Colonic mucosa (tissue), 4 donors: Measurements from ENCODE around the gene AQP3. TPM values are rescaled to one million over a fixed set of nuclear protein-coding genes. Genes with fewer than 3 reads are reported as not detected.

Experiments used
- DNase-seq: peaks from one replicate; pipeline ENCODE4 v3.0.0-alpha.2; 2020
- H3K27ac ChIP-seq: fragments of 200-600 bp; one replicate; pipeline ENCODE4 v1.8.0; 2021
- H3K27me3 ChIP-seq: fragments of 200-600 bp; one replicate; pipeline ENCODE4 v1.8.0; 2021
- H3K36me3 ChIP-seq: fragments of 200-600 bp; one replicate; pipeline ENCODE4 v1.8.0; 2021
- H3K4me1 ChIP-seq: fragments of 200-600 bp; one replicate; pipeline ENCODE4 v1.8.0; 2021; ENCODE audit warnings: mild to moderate bottlenecking
- H3K4me3 ChIP-seq: fragments of 200-600 bp; one replicate; pipeline ENCODE4 v1.8.0; 2021
- H3K9ac ChIP-seq, 2 donors: one replicate each; pipeline ENCODE4 v1.7.0; 2013; ENCODE audit warnings: control low read depth in 2 of 2, low read depth in 2 of 2, low read length in 2 of 2
- H3K9me3 ChIP-seq: fragments of 200-600 bp; one replicate; pipeline ENCODE4 v1.8.0; 2021
- CTCF ChIP-seq: fragments of 200-600 bp; IDR thresholded peaks from one replicate; pipeline ENCODE4 v1.8.0; 2022; ENCODE audit warnings: antibody characterized with exemption, mild to moderate bottlenecking
- intact Hi-C: fragments of 100-400 bp; cut with DNase I; formaldehyde crosslinking; loops from one replicate; pipeline ENCODE4 v1.14.1; 2022
- total RNA-seq, 2 donors: library from RNA; stranded (reverse); fragmentation: NEBNext Ultra II Directional in 1 of 2; extraction: Animal tissue kit (Norgen Biotek cat#: 25700) in 1 of 2; gene quantifications; one replicate each; pipeline ENCODE4 v1.2.1, GENCODE V29; 2021
- donor health status: healthy.
- donor health status: DM: no; HTN: no; CAD: no.
- donor health status: DM: no; HTN: no; CAD: no.

The AQP3 gene
- total RNA-seq, 2 donors from 2014 or later: 7.2 to 13.3 TPM

DNA sequence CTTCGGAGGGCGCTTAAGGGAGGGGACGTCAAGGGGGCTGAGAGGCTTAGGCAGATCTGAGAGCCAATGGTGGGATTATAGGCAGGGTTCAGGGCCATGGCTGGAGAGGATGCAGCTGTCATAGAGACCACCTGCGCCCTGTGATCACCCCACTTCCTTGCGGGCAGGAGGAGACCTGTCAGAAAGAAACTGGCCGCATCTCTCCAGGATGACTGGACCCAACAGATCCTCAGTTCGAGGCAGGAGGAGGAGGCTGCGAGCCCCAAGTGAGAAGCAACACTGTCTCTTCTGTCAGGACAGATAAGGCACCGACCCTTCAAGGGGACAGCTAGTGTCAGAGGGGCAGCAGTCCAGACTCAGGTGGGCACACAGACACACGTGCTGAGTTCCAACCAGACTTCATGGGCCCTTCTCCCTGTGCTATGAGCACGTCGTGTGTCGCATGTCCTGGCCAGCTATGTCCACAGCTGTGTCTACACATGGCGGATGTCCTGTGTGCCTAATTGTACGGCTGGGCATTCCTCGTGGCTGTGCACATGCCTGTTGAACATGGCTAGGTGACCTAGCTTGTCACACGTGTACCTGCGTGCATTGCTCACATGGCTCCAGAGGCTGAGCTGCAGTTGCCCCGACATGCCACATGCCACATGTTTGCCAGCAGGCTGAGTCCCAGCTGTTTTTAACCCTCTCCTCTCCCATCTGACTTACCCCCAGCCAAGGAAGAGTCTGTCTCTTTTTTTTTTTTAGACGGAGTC is 583 bp upstream of the AQP3 start:
- Histone ChIP-seq H3K9me3 (no peaks in the 10 kb centered on the region), H3K9ac (peak overlapping the region; percentile 52 to 55), H3K27ac (no peak overlapping the region), H3K4me1 (peaks cover 5% of the 10 kb centered on the region), H3K4me3 (peak overlapping the region; percentile 16), H3K36me3 (no peaks in the 10 kb centered on the region), H3K27me3 (no peaks in the 10 kb centered on the region)
- intact Hi-C loops: no loop called here
- no peak for DNase-seq
- no peak for TF ChIP-seq CTCF

GRCh38 chr9:33446240-33446945 is 1.0 kb downstream of the AQP3 start:
- Histone ChIP-seq H3K4me1 (peaks cover 5% of the 10 kb centered on the region), H3K9ac (peak overlapping the region; percentile 51 to 68)
- DNase-seq: no peak

DNA sequence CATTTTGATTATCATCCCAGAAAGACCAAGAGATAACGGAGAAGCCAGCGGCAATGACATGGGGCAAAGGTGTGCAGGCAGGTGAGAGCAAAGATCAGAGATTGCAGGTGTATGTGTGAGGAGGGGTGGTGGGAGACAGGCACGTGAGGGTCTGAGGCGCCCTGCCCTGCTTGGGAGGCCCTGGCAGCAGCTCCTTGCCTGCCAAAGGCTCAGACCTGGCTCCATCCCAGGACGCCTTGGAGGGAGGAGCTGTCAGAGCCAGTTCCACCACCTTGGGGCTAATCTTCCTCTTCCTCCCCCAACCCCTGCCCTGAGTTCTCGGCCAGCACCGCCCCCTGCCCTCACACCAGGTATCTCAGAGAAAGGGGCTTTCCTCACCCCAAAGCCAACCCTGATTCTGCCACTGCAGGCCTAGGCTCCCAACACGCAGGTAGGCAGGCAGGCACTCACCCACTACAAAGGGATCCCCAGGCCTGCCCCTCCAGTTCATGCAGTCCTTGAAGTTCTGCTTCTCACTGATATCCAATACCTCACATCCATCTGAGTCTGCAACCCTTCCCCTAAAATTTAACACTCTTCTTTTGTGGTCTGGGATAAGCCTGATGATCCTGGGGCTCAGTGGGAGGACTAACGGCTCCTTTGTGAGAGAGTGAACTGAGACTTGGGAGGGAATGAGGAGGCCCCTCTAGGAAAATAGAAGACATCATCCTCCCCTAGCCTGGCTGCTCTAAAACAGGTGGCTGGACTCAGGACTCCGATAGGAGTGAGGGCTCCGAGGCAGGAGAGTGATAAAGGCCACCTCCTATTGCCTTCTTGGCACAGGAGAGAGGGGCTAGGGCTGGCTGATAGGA is 1.8 kb downstream of the AQP3 start:
- peak overlapping the region; percentile 16 for H3K4me3 ChIP-seq
- H3K27ac ChIP-seq: no peak overlapping the region
- no peaks in the 10 kb centered on the region for H3K9me3 ChIP-seq
- H3K36me3 ChIP-seq: no peaks in the 10 kb centered on the region
- TF ChIP-seq CTCF: no peak
- H3K9ac ChIP-seq: peak overlapping the region; percentile 1 to 68
- intact Hi-C loops: no loop called here
- no peaks in the 10 kb centered on the region for H3K27me3 ChIP-seq
- DNase-seq: peak; percentile 51
- H3K4me1 ChIP-seq: peaks cover 5% of the 10 kb centered on the region

More at GRCh38 chr9:33446240-33446945, 1.0 kb downstream of the AQP3 start:
- intact Hi-C loops: no loop called here
- no peaks in the 10 kb centered on the region for H3K27me3 ChIP-seq
- no peaks in the 10 kb centered on the region for H3K36me3 ChIP-seq
- no peaks in the 10 kb centered on the region for H3K9me3 ChIP-seq
- H3K4me3 ChIP-seq: peak overlapping the region; percentile 16
- TF ChIP-seq CTCF: no peak
- peak overlapping the region; percentile 61 for H3K27ac ChIP-seq

DNA sequence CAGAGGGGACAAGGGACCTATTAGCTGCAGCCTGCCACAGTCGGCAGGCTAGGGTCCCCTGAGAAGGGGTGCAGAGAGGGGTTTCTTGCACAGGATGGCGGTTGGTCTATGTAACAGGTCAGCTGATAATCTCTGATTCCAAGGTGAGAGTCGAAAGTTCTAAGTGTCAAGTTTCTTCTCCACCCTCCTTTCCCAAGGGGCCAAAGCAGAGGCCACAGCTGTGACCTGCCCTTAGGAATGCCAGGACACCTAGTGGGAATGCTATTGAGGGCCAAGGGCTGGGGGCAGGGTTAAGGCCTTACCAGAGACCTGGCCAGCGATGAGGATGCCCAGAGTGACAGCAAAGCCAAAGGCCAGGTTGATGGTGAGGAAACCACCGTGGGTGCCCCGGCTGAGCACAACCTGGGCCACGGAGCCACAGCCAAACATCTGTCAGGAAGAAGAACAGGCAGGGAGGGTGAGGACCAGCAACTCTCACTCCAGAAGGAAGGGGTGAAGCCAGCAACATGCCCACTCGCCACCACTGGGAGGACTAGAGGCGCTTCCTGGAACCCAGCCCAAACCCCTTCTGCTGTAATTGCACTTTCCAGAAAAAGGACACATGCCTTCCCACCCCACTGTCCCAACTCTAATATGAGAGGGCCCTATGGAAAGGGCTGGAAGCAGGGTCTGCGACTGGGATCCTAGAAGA is 3.8 kb downstream of the AQP3 start:
- intact Hi-C loops: no loop called here
- Histone ChIP-seq H3K9ac (no peak overlapping the region), H3K27me3 (no peaks in the 10 kb centered on the region), H3K9me3 (no peaks in the 10 kb centered on the region), H3K4me1 (peaks cover 5% of the 10 kb centered on the region), H3K4me3 (no peak overlapping the region), H3K36me3 (no peaks in the 10 kb centered on the region), H3K27ac (no peak overlapping the region)
- DNase-seq: no peak
- no peak for TF ChIP-seq CTCF

DNA sequence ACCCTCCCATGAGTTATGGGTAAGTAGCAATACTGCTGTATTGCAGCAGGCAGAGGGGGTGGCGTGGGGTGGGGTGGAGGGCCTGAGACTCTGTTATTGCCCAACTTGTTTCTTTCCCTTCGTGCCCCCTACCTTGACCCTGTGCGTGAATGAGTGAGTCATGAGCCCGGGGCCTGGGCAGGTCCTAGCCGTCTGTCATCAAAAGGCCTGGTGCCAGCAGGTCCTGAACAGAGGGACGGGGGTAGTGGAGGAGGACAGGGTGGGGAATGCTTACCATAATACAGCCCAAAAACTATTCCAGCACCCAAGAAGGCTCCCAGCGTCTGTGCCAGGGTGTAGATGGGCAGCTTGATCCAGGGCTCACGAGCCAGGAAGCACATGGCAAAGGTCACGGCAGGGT is 4.3 kb downstream of the AQP3 start:
- no peak overlapping the region for H3K27ac ChIP-seq
- no peaks in the 10 kb centered on the region for H3K27me3 ChIP-seq
- no peak for TF ChIP-seq CTCF
- DNase-seq: no peak
- H3K4me3 ChIP-seq: no peak overlapping the region
- H3K4me1 ChIP-seq: peaks cover 5% of the 10 kb centered on the region
- no peaks in the 10 kb centered on the region for H3K9me3 ChIP-seq
- intact Hi-C loops: no loop called here
- H3K9ac ChIP-seq: no peak overlapping the region
- H3K36me3 ChIP-seq: no peaks in the 10 kb centered on the region
